H1 (cell line): Measurements from ENCODE around the gene SELENOF. TPM values are rescaled to one million over a fixed set of nuclear protein-coding genes. Genes with fewer than 3 reads are reported as not detected.

Experiments
- CTCF ChIA-PET: fragments of 300-600 bp; sonication (Branson Sonifier 250); formaldehyde crosslinking; loops from one replicate; lab custom pipeline; 2021; ENCODE audit not compliant: partially characterized antibody; lab: Charles Lee
- POLR2A ChIA-PET: fragments of 300-600 bp; sonication (Branson Sonifier 250); formaldehyde crosslinking; loops from one replicate; lab custom pipeline; 2021; ENCODE audit warnings: inconsistent platforms; ENCODE audit not compliant: partially characterized antibody; lab: Charles Lee
- DNase-seq, 2 experiments: peaks; one replicate each; pipeline versions ENCODE4 v3.0.0 to v3.0.0-alpha.2; 2010 to 2022; ENCODE audit warnings: low spot score in 2 of 2, low read depth in 1 of 2, mixed read lengths in 1 of 2
- FAIRE-seq: peaks from 2 replicates; lab custom pipeline; 2011; peaks lifted over from hg19 to GRCh38; lab: Jason Lieb, UNC
- H2AFZ ChIP-seq: 2 replicates; pipeline ENCODE4 v1.8.1; 2012; ENCODE audit warnings: low read length, inconsistent platforms
- H2AK5ac ChIP-seq: 2 replicates; pipeline ENCODE4 v1.6.1; 2013; ENCODE audit warnings: low read depth, low read length
- H2BK120ac ChIP-seq: replicated peaks from 2 replicates; pipeline ENCODE3; 2013; ENCODE audit warnings: low read depth, low read length, inconsistent platforms
- H2BK12ac ChIP-seq: 2 replicates; pipeline ENCODE4 v1.6.1; 2013; ENCODE audit warnings: low read depth, low read length
- H2BK15ac ChIP-seq: 2 replicates; pipeline ENCODE4 v1.6.1; 2013; ENCODE audit warnings: low read length
- H2BK20ac ChIP-seq: 2 replicates; pipeline ENCODE4 v1.6.1; 2013; ENCODE audit warnings: low read length
- H2BK5ac ChIP-seq: 2 replicates; pipeline ENCODE4 v1.6.1; 2013; ENCODE audit warnings: low read depth, low read length
- H3K14ac ChIP-seq: 2 replicates; pipeline ENCODE4 v1.6.1; 2013; ENCODE audit warnings: inconsistent platforms; ENCODE audit not compliant: insufficient read length
- H3K18ac ChIP-seq: 2 replicates; pipeline ENCODE4 v1.6.1; 2013; ENCODE audit warnings: low read length; ENCODE audit errors: extremely low read depth
- H3K23ac ChIP-seq: 2 replicates; pipeline ENCODE4 v1.6.1; 2013; ENCODE audit warnings: inconsistent platforms; ENCODE audit not compliant: insufficient read length
- H3K23me2 ChIP-seq: 2 replicates; pipeline ENCODE4 v1.6.1; 2013; ENCODE audit warnings: low read depth, low read length
- H3K27ac ChIP-seq: 2 replicates; pipeline ENCODE4 v1.6.1; 2011; ENCODE audit warnings: low read depth, low read length, inconsistent platforms
- H3K27me3 ChIP-seq, 4 experiments: replicated peaks in 1 of 4; 1 replicate in 1 of 4; 2 replicates in 3 of 4; pipeline versions ENCODE4 v1.6.1 to v1.8.1; 2011 to 2013; ENCODE audit warnings: low read length in 3 of 4, mild to moderate bottlenecking in 3 of 4, inconsistent platforms in 2 of 4, mixed read lengths in 2 of 4, moderate library complexity in 1 of 4; ENCODE audit not compliant: control insufficient read depth in 3 of 4, insufficient read depth in 3 of 4; ENCODE audit errors: extremely low read depth in 1 of 4
- H3K36me3 ChIP-seq, 4 experiments: 2 replicates each; pipeline versions ENCODE4 v1.6.1 to v1.8.1; 2011 to 2013; ENCODE audit warnings: mild to moderate bottlenecking in 4 of 4, low read length in 3 of 4, moderate library complexity in 2 of 4, control low read depth in 1 of 4, inconsistent platforms in 1 of 4; ENCODE audit not compliant: insufficient read depth in 4 of 4, control insufficient read depth in 2 of 4
- H3K4ac ChIP-seq: replicated peaks from 2 replicates; pipeline ENCODE3; 2013; ENCODE audit warnings: low read length, low read depth, mixed read lengths, inconsistent platforms; ENCODE audit not compliant: insufficient read length
- H3K4me1 ChIP-seq, 4 experiments: replicated peaks in 1 of 4; 1 replicate in 1 of 4; 2 replicates in 3 of 4; pipeline versions ENCODE4 v1.6.1 to v1.8.1; 2011 to 2013; ENCODE audit warnings: low read length in 3 of 4, inconsistent platforms in 2 of 4, mixed read lengths in 1 of 4; ENCODE audit not compliant: insufficient read depth in 4 of 4, control insufficient read depth in 3 of 4
- H3K4me2 ChIP-seq, 2 experiments: 2 replicates each; pipeline versions ENCODE4 v1.6.1 to v1.8.1; 2011 to 2013; ENCODE audit warnings: low read depth in 2 of 2, low read length in 2 of 2, control low read depth in 1 of 2, inconsistent platforms in 1 of 2, mild to moderate bottlenecking in 1 of 2; ENCODE audit not compliant: insufficient read depth in 1 of 2
- H3K4me3 ChIP-seq, 4 experiments: fragments of 200-600, 300-600 bp in 1 of 4; sonication (generic), shearing (Covaris generic), sonication (Bioruptor Twin) in 1 of 4; 2 replicates each; pipeline versions ENCODE4 v1.5.1 to v1.8.1; 2011 to 2016; ENCODE audit warnings: low read length in 4 of 4, low read depth in 3 of 4, control low read depth in 2 of 4, inconsistent platforms in 2 of 4, mild to moderate bottlenecking in 2 of 4, mixed read lengths in 1 of 4, moderate library complexity in 1 of 4; ENCODE audit not compliant: insufficient read depth in 2 of 4; ENCODE audit errors: extremely low read depth in 1 of 4
- H3K56ac ChIP-seq: replicated peaks from 2 replicates; pipeline ENCODE3; 2013; ENCODE audit warnings: low read depth, mild to moderate bottlenecking, mixed read lengths, low read length, inconsistent platforms; ENCODE audit not compliant: insufficient read length
- H3K79me1 ChIP-seq: 2 replicates; pipeline ENCODE4 v1.6.1; 2013; ENCODE audit warnings: low read depth, low read length, control low read depth
- H3K79me2 ChIP-seq, 2 experiments: 2 replicates each; pipeline versions ENCODE4 v1.6.1 to v1.8.1; 2012 to 2013; ENCODE audit warnings: low read length in 2 of 2, mild to moderate bottlenecking in 2 of 2, inconsistent platforms in 1 of 2; ENCODE audit not compliant: insufficient read depth in 2 of 2, control insufficient read depth in 1 of 2
- H3K9ac ChIP-seq, 4 experiments: replicated peaks in 1 of 4; 1 replicate in 1 of 4; 2 replicates in 3 of 4; pipeline versions ENCODE4 v1.6.1 to v1.8.1; 2011 to 2013; ENCODE audit warnings: low read depth in 3 of 4, low read length in 3 of 4, control low read depth in 2 of 4, mild to moderate bottlenecking in 2 of 4, moderate library complexity in 2 of 4, inconsistent platforms in 1 of 4; ENCODE audit errors: extremely low read depth in 1 of 4
- H3K9me3 ChIP-seq, 2 experiments: 2 replicates each; pipeline versions ENCODE4 v1.6.1 to v1.8.1; 2012 to 2013; ENCODE audit warnings: mild to moderate bottlenecking in 2 of 2, moderate library complexity in 2 of 2, control low read depth in 1 of 2, inconsistent platforms in 1 of 2, low read depth in 1 of 2, low read length in 1 of 2, mixed read lengths in 1 of 2; ENCODE audit not compliant: insufficient read depth in 2 of 2
- H4K20me1 ChIP-seq, 2 experiments: replicated peaks in 1 of 2; 2 replicates each; pipeline versions ENCODE3 to v1.8.1; 2011 to 2013; ENCODE audit warnings: inconsistent platforms in 2 of 2, low read length in 2 of 2, mild to moderate bottlenecking in 1 of 2; ENCODE audit not compliant: insufficient read depth in 2 of 2, control insufficient read depth in 1 of 2
- H4K5ac ChIP-seq: 2 replicates; pipeline ENCODE4 v1.6.1; 2013; ENCODE audit warnings: low read length, low read depth, mixed read lengths, inconsistent platforms; ENCODE audit not compliant: insufficient read length
- H4K8ac ChIP-seq: 2 replicates; pipeline ENCODE4 v1.8.0; 2013; ENCODE audit warnings: mild to moderate bottlenecking, moderate library complexity, low read length, inconsistent platforms; ENCODE audit not compliant: insufficient read depth; ENCODE audit errors: extremely low read depth
- H4K91ac ChIP-seq: replicated peaks from 2 replicates; pipeline ENCODE3; 2013; ENCODE audit warnings: low read length, mixed read lengths, inconsistent platforms; ENCODE audit not compliant: insufficient read length
- ASH2L ChIP-seq: fragments of 200-600, 300-600 bp; sonication (generic); IDR thresholded peaks from one replicate; pipeline ENCODE4 v1.7.1; 2017; ENCODE audit warnings: low read length
- BACH1 ChIP-seq: IDR thresholded peaks from 2 replicates; pipeline ENCODE4 v1.6.1; 2012; ENCODE audit warnings: low read length, improper control_type of control experiment
- CHD1 ChIP-seq: IDR thresholded peaks from 2 replicates; pipeline ENCODE4 v1.6.1; 2012; ENCODE audit warnings: low read depth, low read length, improper control_type of control experiment
- CHD2 ChIP-seq: IDR thresholded peaks from 2 replicates; pipeline ENCODE4 v1.6.1; 2012; ENCODE audit warnings: low read length, improper control_type of control experiment
- EGR1 ChIP-seq: IDR thresholded peaks from 2 replicates; pipeline ENCODE4 v1.6.1; 2011; ENCODE audit warnings: low read depth, low read length, borderline replicate concordance
- GABPA ChIP-seq: IDR thresholded peaks from 2 replicates; pipeline ENCODE4 v1.6.1; 2011; ENCODE audit warnings: mild to moderate bottlenecking, low read length, moderate library complexity, borderline replicate concordance; ENCODE audit not compliant: insufficient read depth
- GTF2F1 ChIP-seq: IDR thresholded peaks from 2 replicates; pipeline ENCODE4 v1.6.1; 2012; ENCODE audit warnings: low read depth, low read length, improper control_type of control experiment, borderline replicate concordance
- HDAC2 ChIP-seq, 2 experiments: fragments of 300-600 bp in 1 of 2; sonication (generic) in 1 of 2; IDR thresholded peaks; 2 replicates each; pipeline ENCODE4 v1.6.1; 2011 to 2012; ENCODE audit warnings: low read depth in 2 of 2, low read length in 2 of 2, mild to moderate bottlenecking in 2 of 2, moderate library complexity in 2 of 2, borderline replicate concordance in 1 of 2, inconsistent platforms in 1 of 2
- KDM1A ChIP-seq: fragments of 200-600, 300-600 bp; sonication (generic); IDR thresholded peaks from 2 replicates; pipeline ENCODE4 v1.7.1; 2016; ENCODE audit warnings: mild to moderate bottlenecking, low read length, borderline replicate concordance
- KDM5A ChIP-seq: fragments of 200-600 bp; IDR thresholded peaks from 2 replicates; pipeline ENCODE4 v1.7.1; 2012; ENCODE audit warnings: mild to moderate bottlenecking, low read length, inconsistent platforms, mixed read lengths
- POLR2A ChIP-seq, 2 experiments: IDR thresholded peaks; 1 replicate in 1 of 2; 2 replicates in 1 of 2; pipeline ENCODE4 v1.6.1; 2011; ENCODE audit warnings: low read depth in 2 of 2, low read length in 2 of 2, mild to moderate bottlenecking in 2 of 2; ENCODE audit errors: control extremely low read depth in 1 of 2
- POU5F1 ChIP-seq: IDR thresholded peaks from 2 replicates; pipeline ENCODE4 v1.6.1; 2011; ENCODE audit warnings: low read depth, mild to moderate bottlenecking, low read length, moderate library complexity
- SIN3A ChIP-seq, 2 experiments: IDR thresholded peaks in 1 of 2; conservative IDR thresholded peaks in 1 of 2; 2 replicates each; pipeline ENCODE4 v1.6.1; 2011 to 2012; ENCODE audit warnings: low read length in 2 of 2, improper control_type of control experiment in 1 of 2, low read depth in 1 of 2, mild to moderate bottlenecking in 1 of 2
- SP4 ChIP-seq: IDR thresholded peaks from 2 replicates; pipeline ENCODE4 v1.6.1; 2012; ENCODE audit warnings: low read length, inconsistent platforms
- SUZ12 ChIP-seq: fragments of 200-600 bp; sonication (generic); IDR thresholded peaks from 2 replicates; pipeline ENCODE4 v1.6.1; 2012; ENCODE audit warnings: mild to moderate bottlenecking, inconsistent platforms, low read length, moderate library complexity, mixed read lengths
- polyA plus RNA-seq, 7 experiments: library from polyadenylated mRNA; depleted of rRNA in 3 of 7; stranded (reverse) in 5 of 7; unstranded in 2 of 7; fragments of >200 nt in 5 of 7; fragments of 200-250 nt in 2 of 7; gene quantifications; 1 replicate in 5 of 7; 2 replicates in 1 of 7; 4 replicates in 1 of 7; pipeline versions ENCODE4 v1.2.1 to v1.2.3, GENCODE V29; 2011 to 2013; ENCODE audit warnings: missing spikeins in 2 of 7, mixed read lengths in 2 of 7
- total RNA-seq: library from RNA; stranded (reverse); fragmentation: NEBNext Ultra II Directional; extraction: Animal tissue kit (Norgen Biotek cat#: 25700); gene quantifications from 2 replicates; pipeline ENCODE4 v1.2.1, GENCODE V29; 2021
- TF ChIP-seq, protein P1 (sequence below): IDR thresholded peaks from 2 replicates; pipeline ENCODE4 v1.6.1; 2012; ENCODE audit warnings: inconsistent platforms

Gene SELENOF
- total and polyA plus RNA-seq, 2 of the 8 experiments (the other 6 are each of a cell fraction or from before 2014, with no cell fraction given): 70.7 to 163 TPM

DNA sequence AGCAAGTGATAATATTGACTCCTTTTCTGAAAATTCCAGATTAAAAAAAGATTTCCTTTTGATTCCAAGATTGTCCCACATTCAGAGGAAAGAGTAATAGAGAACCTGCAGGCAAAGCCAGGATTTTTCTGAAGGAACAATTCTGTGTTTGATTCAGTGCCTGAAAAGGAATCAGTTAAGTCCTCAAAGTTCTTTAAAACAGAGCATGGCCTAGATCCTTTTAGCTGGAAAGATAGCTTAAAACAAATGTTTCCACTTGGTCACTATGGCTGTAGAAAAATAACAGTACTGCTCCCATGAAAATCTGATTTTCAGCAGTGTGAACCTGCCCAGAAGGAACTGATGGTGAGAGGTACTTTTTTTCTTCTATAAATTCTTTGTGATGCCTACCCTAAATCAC lies 42.3 kb upstream of the SELENOF start:
- FAIRE-seq: no peak
- Histone ChIP-seq H3K4me2 (no peak overlapping the region), H3K56ac (no peak overlapping the region)
- no peak for TF ChIP-seq CHD1
- TF ChIP-seq POU5F1: no peak
- TF ChIP-seq KDM5A: no peak
- no peak for TF ChIP-seq SP4
- no peak for TF ChIP-seq GTF2F1
- no peak for TF ChIP-seq EGR1
- no peak for TF ChIP-seq ASH2L
- no peak for TF ChIP-seq SIN3A (conservative IDR thresholded peaks at IDR 0.05 in 1 of 2, IDR thresholded peaks at IDR 0.05 in 1 of 2; ENCODE audit: low read depth in 1 of 2, low read length in 2 of 2)
- no peak for TF ChIP-seq POLR2A (IDR thresholded peaks at IDR 0.05; ENCODE audit: control extremely low read depth in 1 of 2, low read depth in 2 of 2, low read length in 2 of 2)
- no peak for TF ChIP-seq KDM1A
- TF ChIP-seq SUZ12: no peak
- no peak for TF ChIP-seq GABPA
- no peak for TF ChIP-seq CHD2
- TF ChIP-seq HDAC2 (IDR thresholded peaks at IDR 0.05; ENCODE audit: borderline replicate concordance in 1 of 2, low read depth in 2 of 2, low read length in 2 of 2): no peak
- TF ChIP-seq, protein P1, sequence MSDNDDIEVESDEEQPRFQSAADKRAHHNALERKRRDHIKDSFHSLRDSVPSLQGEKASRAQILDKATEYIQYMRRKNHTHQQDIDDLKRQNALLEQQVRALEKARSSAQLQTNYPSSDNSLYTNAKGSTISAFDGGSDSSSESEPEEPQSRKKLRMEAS: no peak
- TF ChIP-seq BACH1: no peak

More for the DNA sequence above, 42.3 kb upstream of the SELENOF start:
- DNase-seq: no peak
- Histone ChIP-seq H3K18ac (no peak overlapping the region), H2BK5ac (no peak overlapping the region), H2BK20ac (no peak overlapping the region), H2AFZ (no peak overlapping the region), H3K23me2 (no peaks in the 10 kb centered on the region), H4K20me1 (peaks cover 0 to 1% of the 10 kb centered on the region in 2 experiments), H3K4me3 (no peak overlapping the region), H4K8ac (no peak overlapping the region), H3K27ac (no peak overlapping the region), H3K23ac (no peak overlapping the region), H2BK15ac (no peak overlapping the region), H3K79me2 (peaks cover 0 to 69% of the 10 kb centered on the region in 2 experiments; a peak in 3 of 4 replicates), H3K9me3 (peaks cover 0 to 2% of the 10 kb centered on the region in 2 experiments; a peak in 1 of 4 replicates), H3K79me1 (0 out of 2 replicates have a peak, but pooled peaks cover 2% of the 10 kb centered on the region), H3K4ac (no peak overlapping the region), H3K4me1 (peaks cover 0 to under 1% (median 0%) of the 10 kb centered on the region in 4 experiments; a peak in 1 of 7 replicates), H3K9ac (no peak overlapping the region), H4K5ac (no peak overlapping the region), H4K91ac (no peak overlapping the region), H2BK12ac (no peak overlapping the region), H2BK120ac (no peak overlapping the region), H2AK5ac (no peak overlapping the region), H3K14ac (no peak overlapping the region), H3K27me3 (no peaks in the 10 kb centered on the region), H3K36me3 (no peaks in the 10 kb centered on the region)
- CTCF ChIA-PET: interaction anchor here (1.9 kb wide), 1 partner anchor 9 kb away, joined by 7 read pairs; no protein-coding TSS in a partner anchor
- POLR2A ChIA-PET: interaction anchor here (2.5 kb wide), 1 partner anchor 41 kb away, joined by 8 read pairs; the partner anchor contains the start of genes HS2ST1 and SELENOF
